A549 (cell line): ENCODE data around the gene PGA3.

Source experiments
- CHD4 ChIP-seq: fragments of 200-600 bp; sonication (generic); IDR thresholded peaks from 2 replicates; pipeline ENCODE4 v1.6.1; 2016; ENCODE audit warnings: antibody characterized with exemption, mild to moderate bottlenecking, borderline replicate concordance
- CTCF ChIP-seq: fragments of >200 bp; sonication (Bioruptor Twin); formaldehyde crosslinking; IDR thresholded peaks from 3 replicates; pipeline ENCODE4 v1.5.1; 2016
- MYC ChIP-seq: IDR thresholded peaks from 2 replicates; pipeline ENCODE4 v1.6.1; 2012; ENCODE audit warnings: mild to moderate bottlenecking, inconsistent platforms, low read length, improper control_type of control experiment, borderline replicate concordance
- PBX3 ChIP-seq: IDR thresholded peaks from 2 replicates; pipeline ENCODE4 v1.6.1; 2012
- POLR2A ChIP-seq: IDR thresholded peaks from 2 replicates; pipeline ENCODE4 v1.6.1; 2012; ENCODE audit warnings: mild to moderate bottlenecking, low read length
- RFX5 ChIP-seq: fragments of 450-650 bp; IDR thresholded peaks from 2 replicates; pipeline ENCODE4 v1.7.1; 2014; ENCODE audit warnings: antibody characterized with exemption, mild to moderate bottlenecking, moderate library complexity
- TFCP2L1 ChIP-seq: fragments of 250-450 bp; sonication (Bioruptor Pico); IDR thresholded peaks from 2 replicates; pipeline ENCODE4 v1.5.0; 2021; ENCODE audit warnings: mild to moderate bottlenecking
- TF ChIP-seq, protein P1 (sequence below): IDR thresholded peaks from 2 replicates; pipeline ENCODE4 v1.6.1; 2012

GRCh38 chr11:61171907-61172306, 31.4 kb upstream of the PGA3 start:
- TF ChIP-seq MYC (no peak), RFX5 (no peak), PBX3 (no peak), TFCP2L1 (CRISPR knock-in tag) (no peak), CTCF (no peak), POLR2A (no peak), CHD4 (no peak)
- TF ChIP-seq, protein P1, sequence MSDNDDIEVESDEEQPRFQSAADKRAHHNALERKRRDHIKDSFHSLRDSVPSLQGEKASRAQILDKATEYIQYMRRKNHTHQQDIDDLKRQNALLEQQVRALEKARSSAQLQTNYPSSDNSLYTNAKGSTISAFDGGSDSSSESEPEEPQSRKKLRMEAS, result no peak
